Measurements from ENCODE around the gene PRMT9.
A peak's percentile ranks its signal among the peaks of the same experiment; 100 is the strongest.

The PRMT9 gene

DNA sequence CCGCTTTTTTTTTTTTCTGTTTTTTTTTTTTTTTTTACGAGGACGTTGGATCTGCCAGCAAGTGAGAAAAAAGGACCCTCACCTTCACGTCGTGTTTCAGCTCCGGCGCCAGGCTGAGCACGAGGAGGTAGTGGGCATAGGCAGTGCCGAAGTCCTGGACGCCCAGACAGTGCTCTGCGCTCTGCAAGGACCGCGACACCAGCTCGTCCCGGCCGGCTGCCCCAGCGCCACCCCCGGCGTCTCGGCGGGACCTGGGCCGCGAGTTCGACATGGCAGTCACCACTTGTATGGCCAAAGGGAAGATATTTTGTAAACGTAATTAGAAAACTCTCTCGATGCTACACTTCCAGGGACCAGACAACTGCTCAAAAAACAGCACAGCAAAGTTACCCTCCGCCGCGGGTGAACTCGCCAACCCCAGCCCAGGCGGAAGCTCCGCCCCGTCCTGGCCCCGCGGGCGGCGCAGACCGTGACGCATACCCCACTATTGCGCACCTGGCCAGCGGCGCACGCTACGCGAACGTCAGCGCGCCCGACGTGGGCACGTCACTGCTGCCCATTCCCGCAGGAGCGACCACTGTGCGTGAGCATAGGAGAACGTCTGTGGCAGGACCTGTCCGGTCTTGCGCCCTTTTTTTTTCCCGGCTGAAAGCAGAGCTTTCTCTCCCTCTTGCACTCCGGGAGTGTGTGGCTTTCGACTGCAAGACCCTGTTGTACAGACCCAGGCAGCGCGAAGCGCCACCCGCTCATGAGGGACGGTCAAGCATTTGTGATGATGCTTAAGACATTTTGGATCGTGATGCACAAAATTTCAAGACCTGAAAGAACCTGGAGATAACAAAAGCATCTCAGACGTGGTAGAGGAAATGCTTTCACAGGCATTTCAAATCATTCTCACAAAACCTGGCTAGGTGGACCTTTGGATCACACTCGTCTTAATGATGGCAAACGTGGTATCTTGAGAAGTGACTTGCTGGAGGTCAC lies at the start of gene PRMT9:
Gene PRMT9 (minus strand): TSS at position 447 of the 984 bp plus-strand sequence. CDS start 176 bp downstream, at position 271.
- DNase-seq (ENCODE audit: low read depth in 2 of 3, low spot score in 1 of 3) = peak; percentile 74 to 87 (median 84)

GRCh38 chr4:147732518-147733235 lies 48.7 kb upstream of the PRMT9 start:
- peak in 1 of 3 donors; percentile 6 for DNase-seq (ENCODE audit: low read depth in 2 of 3, low spot score in 1 of 3)

DNA sequence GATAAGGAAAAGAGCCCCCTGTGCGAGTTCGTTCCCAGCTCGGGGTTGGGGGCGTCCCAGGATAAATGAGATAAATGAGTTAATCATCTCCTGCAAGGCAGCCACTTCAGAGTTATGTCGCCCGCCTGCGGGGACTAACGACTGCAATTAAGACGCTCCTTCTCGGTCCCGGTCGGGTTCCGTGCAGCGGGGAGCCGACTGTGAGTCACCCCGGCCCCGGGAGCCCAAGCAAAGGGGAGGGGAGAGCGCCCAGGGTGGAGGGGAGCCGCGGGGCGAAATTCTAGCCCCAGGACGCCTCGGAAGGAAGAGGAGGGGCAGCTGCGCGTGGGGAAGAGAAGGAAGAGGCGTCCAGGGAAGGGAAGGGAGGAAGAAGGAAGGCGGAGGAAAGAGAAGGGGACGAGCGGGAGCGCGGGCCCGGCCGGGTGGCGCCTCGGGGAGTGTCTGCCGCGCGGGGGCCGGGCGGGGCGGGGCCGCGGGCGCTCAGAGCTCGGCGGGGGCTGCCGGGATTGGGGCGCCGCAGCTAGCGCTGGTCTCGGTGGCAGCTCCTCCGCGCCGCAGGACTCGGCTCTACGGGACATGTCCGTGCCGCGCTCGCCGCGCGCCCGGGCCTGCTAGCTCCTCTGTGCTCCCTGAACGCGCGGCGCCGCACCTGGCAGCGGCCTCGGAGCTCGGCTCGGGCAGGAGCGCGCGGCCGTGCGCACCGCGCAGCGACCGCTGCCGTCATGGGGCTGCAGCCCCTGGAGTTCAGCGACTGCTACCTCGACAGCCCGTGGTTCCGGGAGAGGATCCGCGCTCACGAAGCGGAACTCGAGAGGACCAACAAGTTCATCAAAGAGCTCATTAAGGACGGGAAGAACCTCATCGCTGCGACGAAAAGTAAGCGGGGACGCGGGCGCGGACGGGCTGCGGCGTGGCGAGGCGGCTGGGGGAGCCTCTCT lies 47.9 kb upstream of the PRMT9 start, which contains the start of gene ARHGAP10:
Gene ARHGAP10 (plus strand): TSS at position 509 of the 938 bp plus-strand sequence. CDS start 214 bp downstream, at position 723.
- peak; percentile 42 to 61 (median 52) for DNase-seq (ENCODE audit: low read depth in 2 of 3, low spot score in 1 of 3)

GRCh38 chr4:147730333-147730732 lies 46.4 kb upstream of the PRMT9 start:
- no peak for DNase-seq (ENCODE audit: low read depth in 2 of 3, low spot score in 1 of 3)

DNA sequence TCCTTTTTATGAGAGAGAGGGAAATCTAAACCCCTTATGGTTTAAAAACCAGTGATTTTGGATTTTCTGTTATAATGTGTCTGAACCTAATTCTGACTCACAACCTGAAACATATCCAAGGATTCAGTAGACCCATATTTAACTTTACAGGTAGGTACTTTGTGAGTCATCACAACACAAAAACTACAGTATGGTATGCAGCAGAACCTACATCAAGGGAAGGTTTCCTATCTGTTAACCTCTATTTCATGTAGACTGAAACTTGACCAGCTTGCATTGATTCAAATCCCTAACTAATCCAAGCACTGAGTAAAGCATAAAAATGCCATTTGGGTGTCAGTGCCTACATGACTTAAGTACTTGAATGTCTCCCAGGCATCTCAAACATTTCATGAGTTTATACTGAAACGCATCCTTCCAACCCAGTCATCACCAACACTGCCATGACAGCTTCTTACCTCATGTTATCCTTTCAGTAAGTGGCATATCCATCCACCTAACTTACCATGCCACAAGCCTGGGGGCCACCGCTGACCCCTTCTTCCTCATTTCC lies 43.6 kb upstream of the PRMT9 start:
- no peak for DNase-seq (ENCODE audit: low read depth in 2 of 3, low spot score in 1 of 3)

GRCh38 chr4:147725673-147726072 lies 41.7 kb upstream of the PRMT9 start:
- no peak for DNase-seq (ENCODE audit: low read depth in 2 of 3, low spot score in 1 of 3)

DNA sequence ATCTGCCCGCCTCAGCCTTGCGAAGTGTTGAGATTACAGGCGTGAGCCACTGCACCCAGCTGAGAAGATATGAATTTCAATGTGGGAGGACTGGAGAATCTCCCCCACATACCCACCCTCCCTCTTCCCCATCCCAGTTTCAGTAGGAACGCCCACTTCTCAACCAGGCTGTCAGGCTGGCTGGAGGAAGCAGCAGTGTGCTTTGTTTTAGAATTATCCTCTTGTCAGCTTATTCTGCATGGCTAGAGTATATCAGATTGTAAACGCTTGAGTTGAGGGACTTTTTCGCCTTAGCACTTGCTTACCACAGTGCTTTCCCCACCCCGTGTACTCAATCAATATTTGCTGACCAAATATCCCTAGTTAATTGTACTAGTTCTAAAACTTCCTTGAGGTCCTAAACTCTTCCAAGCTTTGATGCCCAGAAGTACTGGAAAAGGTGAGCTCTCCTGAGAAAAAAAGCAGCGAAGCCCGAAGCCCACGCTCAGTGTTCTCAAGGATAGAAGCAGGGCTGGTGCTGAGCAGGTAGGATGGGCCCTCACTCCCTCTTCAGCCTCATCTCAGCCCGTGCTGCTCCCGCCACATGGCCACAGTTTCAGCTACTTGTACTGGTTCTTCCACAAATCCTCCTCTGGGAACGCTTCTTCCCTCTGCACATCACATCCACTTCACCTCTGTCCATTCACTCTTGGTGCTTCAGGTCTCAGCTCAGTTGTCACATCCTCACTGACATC lies 40.7 kb upstream of the PRMT9 start:
- no peak for DNase-seq (ENCODE audit: low read depth in 2 of 3, low spot score in 1 of 3)

GRCh38 chr4:147723326-147723725 lies 39.4 kb upstream of the PRMT9 start:
- DNase-seq (ENCODE audit: low read depth in 2 of 3, low spot score in 1 of 3) = no peak

- DNase-seq (ENCODE audit: low read depth in 2 of 3, low spot score in 1 of 3) = no peak
Observed at GRCh38 chr4:147717878-147718277, 33.9 kb upstream of the PRMT9 start.

GRCh38 chr4:147714575-147715401 lies 30.8 kb upstream of the PRMT9 start:
- DNase-seq (ENCODE audit: low read depth in 2 of 3, low spot score in 1 of 3) = no peak

DNA sequence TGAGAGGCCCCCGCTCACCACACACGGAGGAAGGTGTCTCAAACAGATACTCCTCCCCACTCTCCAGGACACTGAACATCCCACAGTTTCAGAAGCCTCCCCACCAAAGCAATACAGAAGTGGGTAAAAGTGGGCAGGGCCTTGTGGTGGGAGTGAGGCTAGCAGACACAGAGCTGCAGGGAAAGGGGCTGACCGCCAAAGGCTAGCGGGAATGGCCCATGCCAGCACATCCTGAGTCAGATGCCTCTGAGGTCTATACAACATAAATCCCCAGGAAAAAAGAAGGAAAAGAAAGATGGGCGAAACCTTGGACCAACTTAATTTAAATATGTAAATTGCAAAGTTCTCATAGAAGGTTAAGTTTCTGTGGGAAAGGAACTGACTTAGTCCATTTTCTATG lies 26.0 kb upstream of the PRMT9 start:
- DNase-seq (ENCODE audit: low read depth in 2 of 3, low spot score in 1 of 3) = no peak

- peak in 1 of 3 donors; percentile 30 for DNase-seq (ENCODE audit: low read depth in 2 of 3, low spot score in 1 of 3)
Observed at GRCh38 chr4:147707892-147708672, 24.1 kb upstream of the PRMT9 start.

- no peak for DNase-seq (ENCODE audit: low read depth in 2 of 3, low spot score in 1 of 3)
Observed at GRCh38 chr4:147704846-147705245, 20.9 kb upstream of the PRMT9 start.

GRCh38 chr4:147696866-147697265 lies 12.9 kb upstream of the PRMT9 start:
- no peak for DNase-seq (ENCODE audit: low read depth in 2 of 3, low spot score in 1 of 3)

DNA sequence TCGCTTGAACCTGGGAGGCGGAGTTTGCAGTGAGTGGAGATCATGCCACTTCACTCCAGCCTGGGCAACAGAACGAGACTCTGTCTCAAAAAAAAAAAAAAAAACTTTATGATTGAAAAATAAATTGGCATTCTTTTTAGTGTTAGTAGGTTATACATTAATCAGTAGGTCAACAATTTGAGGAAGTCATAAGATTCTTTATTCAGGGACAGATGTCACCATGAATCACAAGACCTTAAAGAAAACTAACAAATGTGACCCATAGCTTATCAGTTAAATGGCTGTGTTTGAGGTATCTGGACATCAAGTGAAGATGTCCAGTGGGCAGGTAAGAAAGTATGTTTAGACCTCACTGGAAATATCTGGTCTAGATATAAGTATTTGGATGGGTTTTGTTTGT lies 9.3 kb upstream of the PRMT9 start:
- no peak for DNase-seq (ENCODE audit: low read depth in 2 of 3, low spot score in 1 of 3)

DNA sequence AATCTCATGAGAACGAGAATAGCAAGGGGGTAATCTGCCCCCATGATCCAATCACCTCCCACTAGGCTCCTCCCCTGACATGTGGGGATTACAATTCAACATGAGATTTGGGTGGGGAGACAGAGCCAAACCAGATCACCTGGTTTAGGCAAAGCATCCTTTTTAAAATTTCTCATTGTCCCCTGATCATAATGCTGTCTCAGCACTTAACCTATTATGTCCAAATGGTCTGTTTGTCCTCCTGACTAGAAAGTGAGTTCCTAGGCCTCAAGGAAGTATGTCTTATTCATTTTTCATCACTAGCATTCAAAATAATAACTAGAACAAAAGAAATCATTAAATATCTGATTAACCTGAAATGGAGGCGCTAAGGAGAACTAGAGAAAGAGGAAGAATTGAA lies 7.9 kb upstream of the PRMT9 start:
- DNase-seq (ENCODE audit: low read depth in 2 of 3, low spot score in 1 of 3) = no peak

DNA sequence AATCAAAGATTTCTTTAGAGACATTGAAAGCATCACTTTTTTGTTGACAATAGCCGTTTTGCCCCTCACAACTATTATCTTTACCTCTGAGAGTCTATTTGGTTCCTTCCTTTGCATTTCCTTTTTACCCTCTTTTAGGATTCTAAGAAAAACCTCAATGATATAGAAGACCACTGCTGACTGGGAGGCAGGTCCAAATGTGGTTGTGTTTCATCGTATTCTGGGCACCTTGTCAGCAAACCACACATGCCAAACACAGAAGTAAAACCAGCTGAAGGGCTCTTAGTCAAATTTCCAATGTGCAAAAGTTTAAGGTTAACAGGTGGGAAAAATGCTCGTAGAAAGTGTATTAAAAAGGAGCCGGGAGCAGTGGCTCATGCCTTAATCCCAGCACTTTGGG lies 5.1 kb upstream of the PRMT9 start:
- no peak for DNase-seq (ENCODE audit: low read depth in 2 of 3, low spot score in 1 of 3)

- DNase-seq (ENCODE audit: low read depth in 2 of 3, low spot score in 1 of 3) = peak in 1 of 3 donors; percentile 8
Observed at GRCh38 chr4:147683188-147683591, 773 bp downstream of the PRMT9 start.
